Measurements from ENCODE around the gene MED13L.

DNA sequence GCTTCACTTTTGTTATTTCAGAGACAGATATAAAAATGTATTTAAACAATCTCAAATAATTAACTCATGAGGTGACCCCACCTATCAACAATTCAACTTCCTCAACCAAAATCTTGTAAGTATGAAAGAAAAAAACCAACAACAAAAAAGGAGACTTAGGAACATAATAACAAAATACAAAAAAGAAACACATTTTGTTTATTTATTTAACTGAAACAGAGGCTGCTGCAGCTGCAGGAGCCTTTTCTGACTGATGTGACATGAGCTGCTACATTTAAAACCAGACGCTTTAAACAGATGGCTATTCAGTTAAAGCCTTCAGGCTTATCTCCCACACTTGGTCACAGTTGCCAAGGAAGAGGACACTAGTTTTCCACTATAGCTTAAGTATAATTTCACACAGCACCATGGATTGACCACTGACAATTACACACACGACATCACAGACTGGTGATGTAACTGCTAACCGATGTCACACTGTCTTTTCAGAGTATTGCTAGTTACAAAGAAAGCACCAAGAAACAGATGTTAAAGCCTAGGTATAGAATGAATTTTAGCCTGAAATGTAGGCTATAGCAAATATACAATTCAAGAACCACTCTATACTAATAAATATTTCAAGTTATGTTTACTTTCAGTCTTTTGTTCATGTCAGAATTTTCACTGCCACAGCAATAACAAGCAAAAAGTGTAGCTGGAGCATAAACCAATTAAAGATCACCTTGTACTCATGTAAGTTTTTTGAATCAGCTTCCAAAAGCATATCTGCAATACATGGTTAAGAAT is 113.0 kb downstream of the MED13L start:
- TF ChIP-seq POLR2A (IDR thresholded peaks at IDR 0.05), result no peak
- TF ChIP-seq, protein P1, sequence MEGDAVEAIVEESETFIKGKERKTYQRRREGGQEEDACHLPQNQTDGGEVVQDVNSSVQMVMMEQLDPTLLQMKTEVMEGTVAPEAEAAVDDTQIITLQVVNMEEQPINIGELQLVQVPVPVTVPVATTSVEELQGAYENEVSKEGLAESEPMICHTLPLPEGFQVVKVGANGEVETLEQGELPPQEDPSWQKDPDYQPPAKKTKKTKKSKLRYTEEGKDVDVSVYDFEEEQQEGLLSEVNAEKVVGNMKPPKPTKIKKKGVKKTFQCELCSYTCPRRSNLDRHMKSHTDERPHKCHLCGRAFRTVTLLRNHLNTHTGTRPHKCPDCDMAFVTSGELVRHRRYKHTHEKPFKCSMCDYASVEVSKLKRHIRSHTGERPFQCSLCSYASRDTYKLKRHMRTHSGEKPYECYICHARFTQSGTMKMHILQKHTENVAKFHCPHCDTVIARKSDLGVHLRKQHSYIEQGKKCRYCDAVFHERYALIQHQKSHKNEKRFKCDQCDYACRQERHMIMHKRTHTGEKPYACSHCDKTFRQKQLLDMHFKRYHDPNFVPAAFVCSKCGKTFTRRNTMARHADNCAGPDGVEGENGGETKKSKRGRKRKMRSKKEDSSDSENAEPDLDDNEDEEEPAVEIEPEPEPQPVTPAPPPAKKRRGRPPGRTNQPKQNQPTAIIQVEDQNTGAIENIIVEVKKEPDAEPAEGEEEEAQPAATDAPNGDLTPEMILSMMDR (IDR thresholded peaks at IDR 0.05), result no peak

Data from testis (tissue), 2 donors.